ENCODE data around the gene ERBB4. TPM values are rescaled to one million over a fixed set of nuclear protein-coding genes. Genes with fewer than 3 reads are reported as not detected.

The ERBB4 gene
- total and polyA plus RNA-seq, 10 of the 15 experiments (the other 5 are each of a cell fraction or from before 2014, with no cell fraction given), result under 0.01 to 0.23 (median 0.01) TPM; not detected in 4

DNA sequence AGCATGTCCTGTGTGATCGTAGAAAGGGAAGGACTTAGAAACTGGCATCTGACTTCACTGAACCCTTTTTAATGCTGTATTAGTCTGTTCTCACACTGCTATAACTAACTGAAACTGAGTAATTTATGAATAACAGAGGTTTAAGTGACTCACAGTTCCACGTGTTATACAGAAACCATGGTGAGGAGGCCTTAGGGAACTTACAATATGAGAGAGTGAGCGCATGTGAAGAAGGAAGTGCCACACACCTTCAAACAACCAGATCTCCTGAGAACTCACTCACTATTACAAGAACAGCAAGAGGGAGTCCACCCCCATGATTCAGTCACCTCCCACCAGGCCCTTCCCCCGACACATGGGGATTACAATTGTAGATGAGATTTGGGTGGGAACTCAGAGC is 1170.9 kb downstream of the ERBB4 start (continued):
- TF ChIP-seq MEF2A (IDR thresholded peaks at IDR 0.05; ENCODE audit: insufficient read depth, low read depth, low read length) (no peak), ESRRA (IDR thresholded peaks at IDR 0.05; ENCODE audit: low read length) (no peak), TARDBP (IDR thresholded peaks at IDR 0.05; ENCODE audit: borderline replicate concordance) (no peak), RUNX3 (IDR thresholded peaks at IDR 0.05; ENCODE audit: low read length) (no peak), TCF12 (IDR thresholded peaks at IDR 0.05; ENCODE audit: low read depth, low read length) (no peak), BCL11A (IDR thresholded peaks at IDR 0.05; ENCODE audit: low read depth, low read length) (no peak)
- TF ChIP-seq, protein P1, sequence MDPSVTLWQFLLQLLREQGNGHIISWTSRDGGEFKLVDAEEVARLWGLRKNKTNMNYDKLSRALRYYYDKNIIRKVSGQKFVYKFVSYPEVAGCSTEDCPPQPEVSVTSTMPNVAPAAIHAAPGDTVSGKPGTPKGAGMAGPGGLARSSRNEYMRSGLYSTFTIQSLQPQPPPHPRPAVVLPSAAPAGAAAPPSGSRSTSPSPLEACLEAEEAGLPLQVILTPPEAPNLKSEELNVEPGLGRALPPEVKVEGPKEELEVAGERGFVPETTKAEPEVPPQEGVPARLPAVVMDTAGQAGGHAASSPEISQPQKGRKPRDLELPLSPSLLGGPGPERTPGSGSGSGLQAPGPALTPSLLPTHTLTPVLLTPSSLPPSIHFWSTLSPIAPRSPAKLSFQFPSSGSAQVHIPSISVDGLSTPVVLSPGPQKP (IDR thresholded peaks at IDR 0.05; ENCODE audit: low read depth, low read length), result no peak
- TF ChIP-seq, protein P2, sequence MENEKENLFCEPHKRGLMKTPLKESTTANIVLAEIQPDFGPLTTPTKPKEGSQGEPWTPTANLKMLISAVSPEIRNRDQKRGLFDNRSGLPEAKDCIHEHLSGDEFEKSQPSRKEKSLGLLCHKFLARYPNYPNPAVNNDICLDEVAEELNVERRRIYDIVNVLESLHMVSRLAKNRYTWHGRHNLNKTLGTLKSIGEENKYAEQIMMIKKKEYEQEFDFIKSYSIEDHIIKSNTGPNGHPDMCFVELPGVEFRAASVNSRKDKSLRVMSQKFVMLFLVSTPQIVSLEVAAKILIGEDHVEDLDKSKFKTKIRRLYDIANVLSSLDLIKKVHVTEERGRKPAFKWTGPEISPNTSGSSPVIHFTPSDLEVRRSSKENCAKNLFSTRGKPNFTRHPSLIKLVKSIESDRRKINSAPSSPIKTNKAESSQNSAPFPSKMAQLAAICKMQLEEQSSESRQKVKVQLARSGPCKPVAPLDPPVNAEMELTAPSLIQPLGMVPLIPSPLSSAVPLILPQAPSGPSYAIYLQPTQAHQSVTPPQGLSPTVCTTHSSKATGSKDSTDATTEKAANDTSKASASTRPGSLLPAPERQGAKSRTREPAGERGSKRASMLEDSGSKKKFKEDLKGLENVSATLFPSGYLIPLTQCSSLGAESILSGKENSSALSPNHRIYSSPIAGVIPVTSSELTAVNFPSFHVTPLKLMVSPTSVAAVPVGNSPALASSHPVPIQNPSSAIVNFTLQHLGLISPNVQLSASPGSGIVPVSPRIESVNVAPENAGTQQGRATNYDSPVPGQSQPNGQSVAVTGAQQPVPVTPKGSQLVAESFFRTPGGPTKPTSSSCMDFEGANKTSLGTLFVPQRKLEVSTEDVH (IDR thresholded peaks at IDR 0.05; ENCODE audit: low read depth, partially characterized antibody), result no peak
- TF ChIP-seq, protein P3, sequence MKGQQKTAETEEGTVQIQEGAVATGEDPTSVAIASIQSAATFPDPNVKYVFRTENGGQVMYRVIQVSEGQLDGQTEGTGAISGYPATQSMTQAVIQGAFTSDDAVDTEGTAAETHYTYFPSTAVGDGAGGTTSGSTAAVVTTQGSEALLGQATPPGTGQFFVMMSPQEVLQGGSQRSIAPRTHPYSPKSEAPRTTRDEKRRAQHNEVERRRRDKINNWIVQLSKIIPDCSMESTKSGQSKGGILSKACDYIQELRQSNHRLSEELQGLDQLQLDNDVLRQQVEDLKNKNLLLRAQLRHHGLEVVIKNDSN (IDR thresholded peaks at IDR 0.05; ENCODE audit: borderline replicate concordance, extremely low read length, insufficient read depth, low read depth, low read length), result no peak
